Measurements from ENCODE around the gene CENPX.

- no peak for TF ChIP-seq NFRKB (IDR thresholded peaks at IDR 0.05)
- TF ChIP-seq SP1 (IDR thresholded peaks at IDR 0.05), result no peak
- TF ChIP-seq L3MBTL2 (conservative IDR thresholded peaks at IDR 0.05), result no peak
- TF ChIP-seq SUZ12 (IDR thresholded peaks at IDR 0.05), result no peak
- TF ChIP-seq ARNT (IDR thresholded peaks at IDR 0.05), result no peak
- TF ChIP-seq ZNF384 (IDR thresholded peaks at IDR 0.05), result no peak
These were observed 41.0 kb upstream of the CENPX start for GRCh38 chr17:82063424-82064415.
